RWPE2 (cell line): ENCODE measurements around the gene SERPINB7.
A peak's percentile ranks its signal among the peaks of the same experiment; 100 is the strongest.

Source experiments
- ATAC-seq: fragments of 200-7000 bp; cut with Tn5 transposase; 3 replicates; pipeline ENCODE4 v1.9.1; 2021; ENCODE audit warnings: low read depth
- DNase-seq: peaks from one replicate; pipeline ENCODE4 v3.0.0-alpha.2; 2020; ENCODE audit warnings: low spot score
- H3K27ac ChIP-seq: fragments of 450-650 bp; 2 replicates; pipeline ENCODE4 v1.5.1; 2017; ENCODE audit warnings: mild to moderate bottlenecking; ENCODE audit not compliant: poor library complexity, severe bottlenecking
- H3K27me3 ChIP-seq: fragments of 250-450 bp; sonication (Bioruptor Pico); 2 replicates; pipeline ENCODE4 v1.5.1; 2021; ENCODE audit warnings: mild to moderate bottlenecking, moderate library complexity; ENCODE audit not compliant: insufficient read depth, poor library complexity, severe bottlenecking
- H3K36me3 ChIP-seq: fragments of 250-450 bp; sonication (Bioruptor Pico); 2 replicates; pipeline ENCODE4 v1.5.1; 2020; ENCODE audit warnings: low read depth, mild to moderate bottlenecking, moderate library complexity
- H3K4me1 ChIP-seq: fragments of 250-450 bp; sonication (Bioruptor Pico); 2 replicates; pipeline ENCODE4 v1.5.1; 2021; ENCODE audit warnings: mild to moderate bottlenecking, moderate library complexity; ENCODE audit not compliant: insufficient read depth, poor library complexity, severe bottlenecking
- H3K4me3 ChIP-seq: fragments of 250-450 bp; sonication (Bioruptor Pico); 2 replicates; pipeline ENCODE4 v1.5.1; 2021; ENCODE audit warnings: mild to moderate bottlenecking, moderate library complexity; ENCODE audit not compliant: severe bottlenecking
- H3K9me3 ChIP-seq: fragments of 250-450 bp; sonication (Bioruptor Pico); 2 replicates; pipeline ENCODE4 v1.5.1; 2021; ENCODE audit warnings: mild to moderate bottlenecking, moderate library complexity; ENCODE audit not compliant: severe bottlenecking
- CTCF ChIP-seq: fragments of 450-650 bp; IDR thresholded peaks from one replicate; pipeline ENCODE4 v1.5.1; 2017; ENCODE audit warnings: mild to moderate bottlenecking, moderate library complexity; ENCODE audit not compliant: poor library complexity, severe bottlenecking

SERPINB7 gene

DNA sequence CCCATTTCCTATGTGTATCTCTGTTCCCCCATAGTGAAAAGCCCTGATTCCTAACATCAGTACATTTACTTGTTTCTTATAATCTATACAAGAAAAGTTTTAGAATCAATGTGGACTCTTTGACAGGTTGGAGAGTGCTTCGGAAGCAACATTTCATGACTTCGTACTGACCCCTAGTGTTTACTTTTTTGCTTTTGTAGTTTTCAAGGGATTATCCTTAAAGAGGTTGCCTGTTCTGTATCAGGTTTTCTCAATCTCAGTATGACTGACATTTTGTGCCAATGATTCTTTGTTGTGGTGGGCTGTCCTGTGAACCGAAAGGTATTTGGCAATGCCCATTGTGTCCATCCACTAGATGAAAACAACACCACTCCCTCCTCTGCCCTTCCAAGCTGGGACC is 69.0 kb downstream of the SERPINB7 start:
- no peak overlapping the region for H3K27ac ChIP-seq
- DNase-seq (no peak), ATAC-seq (peak; percentile 70)
- H3K9me3 ChIP-seq = no peaks in the 10 kb centered on the region
- H3K4me1 ChIP-seq = no peaks in the 10 kb centered on the region
- H3K36me3 ChIP-seq = no peaks in the 10 kb centered on the region
- peak; percentile 77 for TF ChIP-seq CTCF
- no peaks in the 10 kb centered on the region for H3K27me3 ChIP-seq
- no peak overlapping the region for H3K4me3 ChIP-seq

- H3K4me3 ChIP-seq = no peak overlapping the region
- DNase-seq (no peak), ATAC-seq (peak; percentile 69)
- no peaks in the 10 kb centered on the region for H3K36me3 ChIP-seq
- peaks cover 11% of the 10 kb centered on the region for H3K4me1 ChIP-seq
- no peak overlapping the region for H3K27ac ChIP-seq
- H3K27me3 ChIP-seq = no peaks in the 10 kb centered on the region
- peak; percentile 87 for TF ChIP-seq CTCF
- H3K9me3 ChIP-seq = no peaks in the 10 kb centered on the region
Measured at GRCh38 chr18:63848159-63848558, 72.9 kb downstream of the SERPINB7 start.

DNA sequence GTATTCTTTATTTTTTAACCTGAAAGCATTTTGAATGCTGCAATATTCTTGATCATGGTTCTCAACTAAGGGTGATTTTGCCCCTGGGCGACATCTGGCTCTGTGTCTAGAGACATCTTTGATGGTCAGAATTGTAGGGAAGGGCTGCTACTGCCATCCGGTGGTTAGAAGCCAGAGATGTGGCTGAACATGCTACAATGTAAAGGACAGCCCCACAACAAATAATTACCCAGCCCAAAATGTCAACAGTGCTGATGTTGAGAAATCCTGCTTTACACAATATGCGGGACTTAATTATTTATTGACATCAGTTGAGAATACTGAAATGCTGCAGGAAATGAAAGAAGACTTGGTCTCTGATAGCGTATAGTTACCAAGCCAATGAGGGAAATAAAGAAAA is 74.8 kb downstream of the SERPINB7 start:
- no peaks in the 10 kb centered on the region for H3K36me3 ChIP-seq
- H3K27ac ChIP-seq = no peak overlapping the region
- no peaks in the 10 kb centered on the region for H3K27me3 ChIP-seq
- no peaks in the 10 kb centered on the region for H3K9me3 ChIP-seq
- ATAC-seq = peak; percentile 89
- peaks cover 11% of the 10 kb centered on the region for H3K4me1 ChIP-seq
- H3K4me3 ChIP-seq = no peak overlapping the region
- peak; percentile 84 for TF ChIP-seq CTCF
- DNase-seq = no peak

- DNase-seq (no peak), ATAC-seq (0 out of 3 replicates have a peak, but pooled peaks have one; percentile 49)
- no peaks in the 10 kb centered on the region for H3K27me3 ChIP-seq
- no peak overlapping the region for H3K4me3 ChIP-seq
- no peak for TF ChIP-seq CTCF
- no peaks in the 10 kb centered on the region for H3K36me3 ChIP-seq
- no peaks in the 10 kb centered on the region for H3K9me3 ChIP-seq
- no peak overlapping the region for H3K27ac ChIP-seq
- peaks cover 11% of the 10 kb centered on the region for H3K4me1 ChIP-seq
Measured at GRCh38 chr18:63850636-63851035, 75.4 kb downstream of the SERPINB7 start.
